Lower leg skin (tissue), 4 donors: Measurements from ENCODE around the gene BFSP1. TPM values are rescaled to one million over a fixed set of nuclear protein-coding genes. Genes with fewer than 3 reads are reported as not detected.

Source experiments
- DNase-seq, 2 donors: peaks; one replicate each; pipeline ENCODE4 v3.0.0-alpha.2; 2019; ENCODE audit warnings: low spot score in 2 of 2
- H3K4me3 ChIP-seq: fragments of 200-600 bp; sonication (generic); 2 replicates; pipeline ENCODE4 v1.5.1; 2017; ENCODE audit warnings: mild to moderate bottlenecking, low read depth; ENCODE audit not compliant: poor library complexity, severe bottlenecking
- POLR2A ChIP-seq, 2 donors: fragments of 450-650 bp; IDR thresholded peaks; one replicate each; pipeline ENCODE4 v1.6.1; 2016 to 2017; ENCODE audit warnings: antibody characterized with exemption in 2 of 2, mild to moderate bottlenecking in 1 of 2, moderate library complexity in 1 of 2
- WGBS, 2 donors: methylation state at CpG; one replicate each; pipeline ENCODE4 v1.1.5; 2018; 5-methylcytosine and 5-hydroxymethylcytosine counted together
- intact Hi-C: fragments of 100-400 bp; cut with DNase I; formaldehyde crosslinking; loops from one replicate; pipeline ENCODE4 v1.15.0; 2023; ENCODE audit warnings: low total_unique reads
- total RNA-seq, 4 donors: library from RNA; depleted of rRNA; stranded (reverse); fragments of >200 nt; gene quantifications; one replicate each; pipeline ENCODE4 v1.1.0, GENCODE V29; 2016
- TF ChIP-seq, protein P1 (sequence below), 3 donors: fragments of 450-650 bp; IDR thresholded peaks; one replicate each; pipeline ENCODE4 v1.5.1; 2016; ENCODE audit warnings: antibody characterized with exemption in 3 of 3, mild to moderate bottlenecking in 3 of 3, moderate library complexity in 2 of 3

BFSP1 gene
- total RNA-seq, 4 donors from 2014 or later: 0.61 to 2.6 (median 1.7) TPM

- no peak for TF ChIP-seq POLR2A (IDR thresholded peaks at IDR 0.05)
- TF ChIP-seq, protein P1, sequence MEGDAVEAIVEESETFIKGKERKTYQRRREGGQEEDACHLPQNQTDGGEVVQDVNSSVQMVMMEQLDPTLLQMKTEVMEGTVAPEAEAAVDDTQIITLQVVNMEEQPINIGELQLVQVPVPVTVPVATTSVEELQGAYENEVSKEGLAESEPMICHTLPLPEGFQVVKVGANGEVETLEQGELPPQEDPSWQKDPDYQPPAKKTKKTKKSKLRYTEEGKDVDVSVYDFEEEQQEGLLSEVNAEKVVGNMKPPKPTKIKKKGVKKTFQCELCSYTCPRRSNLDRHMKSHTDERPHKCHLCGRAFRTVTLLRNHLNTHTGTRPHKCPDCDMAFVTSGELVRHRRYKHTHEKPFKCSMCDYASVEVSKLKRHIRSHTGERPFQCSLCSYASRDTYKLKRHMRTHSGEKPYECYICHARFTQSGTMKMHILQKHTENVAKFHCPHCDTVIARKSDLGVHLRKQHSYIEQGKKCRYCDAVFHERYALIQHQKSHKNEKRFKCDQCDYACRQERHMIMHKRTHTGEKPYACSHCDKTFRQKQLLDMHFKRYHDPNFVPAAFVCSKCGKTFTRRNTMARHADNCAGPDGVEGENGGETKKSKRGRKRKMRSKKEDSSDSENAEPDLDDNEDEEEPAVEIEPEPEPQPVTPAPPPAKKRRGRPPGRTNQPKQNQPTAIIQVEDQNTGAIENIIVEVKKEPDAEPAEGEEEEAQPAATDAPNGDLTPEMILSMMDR (IDR thresholded peaks at IDR 0.05): no peak
- intact Hi-C loops: loop anchor here (10.0 kb wide), 1 partner anchor 395 kb away; no protein-coding TSS in a partner anchor
- no peak overlapping the region for H3K4me3 ChIP-seq
- DNase-seq: peak in 1 of 2 donors; percentile 63
- WGBS, 2 donors: 88 to 89% methylated on average over 10 of the region's 10 CpGs
Measured at GRCh38 chr20:17500271-17500670, 30.9 kb downstream of the BFSP1 start.

- WGBS, 2 donors: 78 to 84% methylated on average over 5 of the region's 5 CpGs
- peak in 1 of 2 donors; percentile 17 for DNase-seq
- TF ChIP-seq, protein P1 (IDR thresholded peaks at IDR 0.05): no peak
- no peak for TF ChIP-seq POLR2A (IDR thresholded peaks at IDR 0.05)
Measured at GRCh38 chr20:17499041-17499440, 32.1 kb downstream of the BFSP1 start.

DNA sequence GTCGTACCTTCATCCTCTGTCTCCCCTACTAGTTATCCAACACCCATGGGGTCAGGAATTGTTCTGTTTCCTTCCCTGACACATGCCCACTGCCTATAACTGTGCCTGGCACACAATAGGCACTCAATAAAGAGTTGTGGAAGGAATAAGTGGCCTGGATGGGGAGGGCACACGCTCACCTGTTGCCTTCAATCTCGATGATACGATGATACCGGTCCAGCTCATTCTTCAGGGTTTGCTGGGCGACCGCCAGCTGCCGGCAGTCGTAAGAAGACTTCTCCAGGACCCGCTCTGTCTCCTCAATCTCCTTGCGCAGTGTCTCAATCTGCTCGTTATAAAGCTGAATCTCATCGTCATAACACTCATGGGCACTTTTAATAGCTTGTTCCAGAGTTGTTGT, 32.5 kb downstream of the BFSP1 start:
- DNase-seq: peak in 1 of 2 donors; percentile 64
- 93 to 96% methylated on average over 13 of the region's 13 CpGs for WGBS, 2 donors
- TF ChIP-seq, protein P1 (IDR thresholded peaks at IDR 0.05): no peak
- no peak for TF ChIP-seq POLR2A (IDR thresholded peaks at IDR 0.05)
- no peak overlapping the region for H3K4me3 ChIP-seq
- intact Hi-C loops: no loop called here

More at GRCh38 chr20:17499041-17499440, 32.1 kb downstream of the BFSP1 start:
- H3K4me3 ChIP-seq: no peak overlapping the region
- intact Hi-C loops: no loop called here

DNA sequence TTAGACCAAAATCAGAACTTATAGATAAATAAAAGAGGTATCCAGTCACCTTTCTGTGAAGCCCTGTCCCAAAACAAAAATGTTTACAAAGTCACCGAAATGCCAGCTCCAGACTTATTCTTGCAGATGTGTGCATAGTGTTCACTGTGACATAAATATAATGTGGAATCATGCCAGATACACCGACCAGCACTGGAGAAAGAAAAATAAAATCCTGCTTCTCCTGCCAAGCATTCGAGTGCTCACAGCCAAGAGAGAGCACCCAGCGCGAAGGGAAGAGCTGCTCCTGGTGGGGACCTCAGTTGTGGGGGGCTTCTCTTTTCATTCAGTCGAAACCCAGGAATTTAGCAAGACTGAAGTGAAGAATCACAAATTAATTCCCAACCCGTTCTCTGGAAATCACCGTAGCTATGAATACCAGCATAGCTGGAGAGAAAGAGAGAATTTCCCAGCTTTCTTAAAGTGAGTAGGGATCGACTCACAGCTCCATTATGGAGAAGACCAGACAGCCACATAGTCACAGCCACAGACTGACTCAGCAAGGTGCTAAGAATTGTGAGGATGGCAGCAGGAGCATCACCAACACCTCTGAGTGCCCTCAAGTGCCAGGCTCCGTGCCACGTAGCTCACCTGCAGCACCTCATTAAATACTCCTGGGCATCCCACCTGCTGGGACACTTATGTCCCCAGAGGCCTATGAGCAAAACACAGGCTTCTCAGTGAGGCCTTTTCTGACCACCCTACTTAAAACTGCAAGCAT, 33.2 kb downstream of the BFSP1 start:
- intact Hi-C loops: no loop called here
- DNase-seq: peak in 1 of 2 donors; percentile 48
- no peak overlapping the region for H3K4me3 ChIP-seq
- WGBS, 2 donors: 50% methylated on average over 11 of the region's 11 CpGs
- TF ChIP-seq POLR2A (IDR thresholded peaks at IDR 0.05): no peak
- TF ChIP-seq, protein P1 (IDR thresholded peaks at IDR 0.05): no peak

- TF ChIP-seq POLR2A (IDR thresholded peaks at IDR 0.05): no peak
- TF ChIP-seq, protein P1 (IDR thresholded peaks at IDR 0.05): no peak
- DNase-seq: peak in 1 of 2 donors; percentile 49
- WGBS, 2 donors: 85 to 94% methylated on average over 9 of the region's 9 CpGs
- H3K4me3 ChIP-seq: no peak overlapping the region
- intact Hi-C loops: no loop called here
Measured at GRCh38 chr20:17495826-17496225, 35.4 kb downstream of the BFSP1 start.
